NCI-H1694 treated with DMSO at 0.1 percent for 48 hours (cell line): ENCODE data around the gene P2RX7.
"Not testable (repeated sequence)": the region's sequence is repeated elsewhere in the genome, so short reads cannot be mapped to it uniquely, and the experiment has no call there.

ENCODE experiments used
- DNase-seq: peaks from one replicate; lab custom pipeline; 2025; lab: John Stamatoyannopoulos, UW

P2RX7 gene

GRCh38 chr12:121208571-121208970, 75.9 kb downstream of the P2RX7 start:
- not testable (repeated sequence) for DNase-seq

GRCh38 chr12:121209221-121209620, 76.5 kb downstream of the P2RX7 start:
- no peak for DNase-seq

- DNase-seq: peak; percentile 33
Observed at GRCh38 chr12:121209624-121210572, 77.2 kb downstream of the P2RX7 start, which contains the start of gene P2RX4. Gene P2RX4, plus strand, starts transcription at chr12:121210129. Its CDS starts 36 bp downstream, at chr12:121210165.

- no peak for DNase-seq
Observed at GRCh38 chr12:121212875-121213274, 80.2 kb downstream of the P2RX7 start.

- DNase-seq: no peak
Observed at GRCh38 chr12:121214166-121214777, 81.6 kb downstream of the P2RX7 start.

- DNase-seq: no peak
Observed at GRCh38 chr12:121214855-121215745, 82.4 kb downstream of the P2RX7 start.

GRCh38 chr12:121216102-121216501, 83.4 kb downstream of the P2RX7 start:
- no peak for DNase-seq

GRCh38 chr12:121217063-121217462, 84.4 kb downstream of the P2RX7 start:
- DNase-seq: no peak

- no peak for DNase-seq
Observed at GRCh38 chr12:121217761-121218160, 85.1 kb downstream of the P2RX7 start.

- no peak for DNase-seq
Observed at GRCh38 chr12:121218588-121219352, 86.1 kb downstream of the P2RX7 start.

- no peak for DNase-seq
Observed at GRCh38 chr12:121219353-121219986, 86.8 kb downstream of the P2RX7 start.

- no peak for DNase-seq
Observed at GRCh38 chr12:121222847-121223246, 90.2 kb downstream of the P2RX7 start.

- no peak for DNase-seq
Observed at GRCh38 chr12:121223292-121224285, 90.9 kb downstream of the P2RX7 start.

- DNase-seq: no peak
Observed at GRCh38 chr12:121224591-121224990, 91.9 kb downstream of the P2RX7 start.

- no peak for DNase-seq
Observed at GRCh38 chr12:121226399-121226798, 93.7 kb downstream of the P2RX7 start.

- not testable (repeated sequence) for DNase-seq
Observed at GRCh38 chr12:121226871-121227270, 94.2 kb downstream of the P2RX7 start.

GRCh38 chr12:121227294-121227693, 94.6 kb downstream of the P2RX7 start:
- DNase-seq: no peak

- no peak for DNase-seq
Observed at GRCh38 chr12:121228919-121229665, 96.4 kb downstream of the P2RX7 start.
